ENCODE data around the gene ITIH1.

The ITIH1 gene

GRCh38 chr3:52835766-52836470 lies 58.5 kb downstream of the ITIH1 start:
- TF ChIP-seq, protein P1, sequence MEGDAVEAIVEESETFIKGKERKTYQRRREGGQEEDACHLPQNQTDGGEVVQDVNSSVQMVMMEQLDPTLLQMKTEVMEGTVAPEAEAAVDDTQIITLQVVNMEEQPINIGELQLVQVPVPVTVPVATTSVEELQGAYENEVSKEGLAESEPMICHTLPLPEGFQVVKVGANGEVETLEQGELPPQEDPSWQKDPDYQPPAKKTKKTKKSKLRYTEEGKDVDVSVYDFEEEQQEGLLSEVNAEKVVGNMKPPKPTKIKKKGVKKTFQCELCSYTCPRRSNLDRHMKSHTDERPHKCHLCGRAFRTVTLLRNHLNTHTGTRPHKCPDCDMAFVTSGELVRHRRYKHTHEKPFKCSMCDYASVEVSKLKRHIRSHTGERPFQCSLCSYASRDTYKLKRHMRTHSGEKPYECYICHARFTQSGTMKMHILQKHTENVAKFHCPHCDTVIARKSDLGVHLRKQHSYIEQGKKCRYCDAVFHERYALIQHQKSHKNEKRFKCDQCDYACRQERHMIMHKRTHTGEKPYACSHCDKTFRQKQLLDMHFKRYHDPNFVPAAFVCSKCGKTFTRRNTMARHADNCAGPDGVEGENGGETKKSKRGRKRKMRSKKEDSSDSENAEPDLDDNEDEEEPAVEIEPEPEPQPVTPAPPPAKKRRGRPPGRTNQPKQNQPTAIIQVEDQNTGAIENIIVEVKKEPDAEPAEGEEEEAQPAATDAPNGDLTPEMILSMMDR (IDR thresholded peaks at IDR 0.05; ENCODE audit: low read depth, low read length), result no peak
- H3K4me3 ChIP-seq (ENCODE audit: low read depth, low read length), result no peak overlapping the region

GRCh38 chr3:52836471-52836845 lies 59.1 kb downstream of the ITIH1 start:
- H3K4me3 ChIP-seq (ENCODE audit: low read depth, low read length), result no peak overlapping the region
- TF ChIP-seq, protein P1 (IDR thresholded peaks at IDR 0.05; ENCODE audit: low read depth, low read length), result no peak

DNA sequence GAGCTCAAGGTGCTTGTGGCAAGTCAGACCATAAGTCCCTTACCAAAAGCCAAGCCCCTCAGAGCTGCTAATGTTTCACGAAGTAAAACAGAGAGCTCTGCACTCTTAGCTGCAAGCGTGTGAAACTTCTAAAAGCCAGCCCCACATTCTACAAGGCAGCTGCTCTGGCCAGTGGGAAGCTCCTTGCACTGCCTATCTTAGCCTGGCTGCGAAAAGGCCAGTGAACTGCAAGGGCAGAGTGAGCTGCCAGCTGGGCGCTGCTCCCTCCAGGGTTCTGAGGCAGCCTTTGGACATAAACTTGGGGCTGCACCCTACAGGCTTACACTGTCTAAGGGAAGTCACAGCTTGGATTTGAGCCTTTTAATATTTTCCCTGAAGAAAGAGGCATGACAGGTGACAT lies 59.6 kb downstream of the ITIH1 start:
- TF ChIP-seq, protein P1 (IDR thresholded peaks at IDR 0.05; ENCODE audit: low read depth, low read length), result no peak
- H3K4me3 ChIP-seq (ENCODE audit: low read depth, low read length), result no peak overlapping the region

DNA sequence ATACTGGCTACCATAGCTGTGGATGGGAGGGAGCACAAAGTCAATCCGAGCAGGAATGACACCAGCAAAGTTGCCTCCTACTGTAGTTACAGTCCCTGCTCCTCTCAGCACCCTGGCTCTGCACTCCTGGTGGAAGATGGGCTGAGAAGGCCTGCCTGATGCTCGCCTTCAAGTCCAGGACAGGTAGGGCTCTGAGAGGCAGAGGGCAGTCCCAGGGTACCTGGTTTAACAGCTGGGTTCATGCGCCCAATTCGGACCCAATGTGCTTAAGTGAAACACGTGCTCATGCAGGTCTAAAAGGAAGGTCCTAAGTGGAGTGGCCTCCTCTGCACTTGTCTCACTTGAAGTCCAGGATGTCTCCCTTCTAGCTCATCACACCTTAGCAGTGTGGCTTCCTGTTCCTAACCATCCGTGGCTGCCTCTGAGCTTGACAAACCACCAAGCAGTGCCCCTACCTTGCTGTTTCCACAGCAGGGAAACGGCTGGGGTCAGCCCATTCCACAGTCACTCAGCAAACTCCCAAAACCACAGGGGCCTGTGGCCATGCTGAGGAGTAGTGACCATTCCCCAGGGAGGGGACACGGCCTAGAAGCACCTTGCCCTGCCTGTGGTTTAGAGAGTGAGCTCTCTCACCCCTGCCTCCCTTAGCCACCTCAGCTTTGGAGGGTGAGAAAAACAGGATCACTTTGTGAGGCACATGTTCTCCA lies 61.3 kb downstream of the ITIH1 start:
- TF ChIP-seq, protein P1 (IDR thresholded peaks at IDR 0.05; ENCODE audit: low read depth, low read length), result no peak
- no peak overlapping the region for H3K4me3 ChIP-seq (ENCODE audit: low read depth, low read length)

DNA sequence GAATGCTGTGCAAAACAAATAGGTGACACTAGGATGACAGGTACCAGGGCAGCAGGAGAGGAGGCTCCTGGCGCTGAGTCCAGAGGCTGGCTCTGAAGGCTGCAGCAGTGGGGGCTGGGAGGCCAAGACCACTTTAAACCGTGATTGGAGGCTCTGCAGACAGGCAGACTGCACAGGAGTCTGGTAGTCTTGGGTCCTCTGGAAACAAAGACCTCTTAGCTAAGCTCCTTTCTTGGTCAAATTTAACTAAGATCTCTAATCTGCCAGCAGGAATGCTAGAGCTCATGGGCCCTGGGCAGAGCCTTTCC lies 61.8 kb downstream of the ITIH1 start:
- TF ChIP-seq, protein P1 (IDR thresholded peaks at IDR 0.05; ENCODE audit: low read depth, low read length), result no peak
- H3K4me3 ChIP-seq (ENCODE audit: low read depth, low read length), result no peak overlapping the region

GRCh38 chr3:52839892-52840545 lies 62.6 kb downstream of the ITIH1 start:
- no peak overlapping the region for H3K4me3 ChIP-seq (ENCODE audit: low read depth, low read length)
- TF ChIP-seq, protein P1 (IDR thresholded peaks at IDR 0.05; ENCODE audit: low read depth, low read length), result no peak
